ACC112 (cell line): ENCODE measurements around the gene ARHGEF39.

Experiments
- H2AFZ ChIP-seq: fragments of 200-600 bp; sonication (generic); one replicate; pipeline ENCODE4 v1.6.0; 2017; ENCODE audit warnings: antibody characterized with exemption, low read length; ENCODE audit not compliant: unreplicated experiment
- H3K27ac ChIP-seq: fragments of 200-600 bp; sonication (generic); 2 replicates; pipeline ENCODE4 v1.5.1; 2014; ENCODE audit warnings: low read depth, mild to moderate bottlenecking, antibody characterized with exemption, low read length, moderate library complexity
- H3K27me3 ChIP-seq: fragments of 200-600 bp; sonication (generic); 2 replicates; pipeline ENCODE4 v1.6.1; 2014; ENCODE audit warnings: mild to moderate bottlenecking, antibody characterized with exemption, low read length, moderate library complexity, mixed read lengths; ENCODE audit not compliant: insufficient read depth
- H3K36me3 ChIP-seq: fragments of 200-600 bp; sonication (generic); 2 replicates; pipeline ENCODE4 v1.6.1; 2016; ENCODE audit warnings: mild to moderate bottlenecking, antibody characterized with exemption, low read length, moderate library complexity, mixed read lengths; ENCODE audit not compliant: insufficient read depth
- H3K4me1 ChIP-seq: fragments of 200-600 bp; sonication (generic); one replicate; pipeline ENCODE4 v1.6.1; 2016; ENCODE audit warnings: low read length, mixed read lengths; ENCODE audit not compliant: insufficient read depth, unreplicated experiment, control insufficient read depth
- H3K4me3 ChIP-seq: fragments of 200-600 bp; sonication (generic); 2 replicates; pipeline ENCODE4 v1.5.1; 2014; ENCODE audit warnings: mild to moderate bottlenecking, low read depth, low read length
- H3K79me2 ChIP-seq: fragments of 200-600 bp; sonication (generic); one replicate; pipeline ENCODE4 v1.6.0; 2016; ENCODE audit warnings: low read length; ENCODE audit not compliant: control insufficient read depth, unreplicated experiment, insufficient read depth

The ARHGEF39 gene

DNA sequence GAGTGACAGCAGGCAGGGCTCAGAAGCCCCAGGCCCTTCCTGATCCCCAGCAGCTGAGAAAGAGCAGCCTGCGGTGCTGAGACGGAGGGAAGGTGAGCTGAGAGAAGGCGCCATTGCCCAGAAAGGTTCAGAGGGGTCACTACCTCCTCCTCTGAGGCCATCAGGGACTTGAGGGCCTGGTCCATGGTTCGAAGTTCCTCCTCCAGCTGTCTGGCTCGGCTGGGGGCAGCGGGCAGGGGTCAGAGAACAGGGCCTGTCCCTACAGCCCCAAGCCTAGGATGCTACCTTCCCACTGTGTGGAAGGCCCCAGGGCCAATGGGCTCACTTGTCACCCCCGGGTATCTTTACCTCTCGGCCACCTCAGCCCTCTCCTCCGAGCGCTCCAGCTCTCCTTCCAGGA is 19.9 kb upstream of the ARHGEF39 start:
- Histone ChIP-seq H3K27ac (no peak overlapping the region), H3K79me2 (peaks cover 51% of the 10 kb centered on the region)

DNA sequence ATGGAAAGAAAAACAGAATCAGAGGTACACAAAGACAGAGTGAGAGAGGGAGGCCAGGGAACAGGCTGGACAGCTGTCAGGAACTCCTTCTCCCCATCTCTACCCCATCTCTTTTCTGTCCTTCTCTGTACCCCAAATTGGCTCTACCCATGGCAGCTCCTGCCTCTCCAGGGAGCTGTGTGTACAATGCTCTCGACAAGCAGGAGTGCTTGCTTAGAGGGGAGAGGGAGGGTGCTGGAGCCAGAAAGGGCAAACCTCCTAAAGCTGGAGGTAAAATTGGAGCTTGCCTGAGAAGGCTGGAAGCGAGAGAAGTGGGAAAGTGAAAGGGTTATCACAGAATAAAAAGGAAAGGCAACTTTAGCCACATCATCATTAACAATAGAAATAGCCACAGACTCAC is 18.3 kb upstream of the ARHGEF39 start:
- Histone ChIP-seq H3K79me2 (peaks cover 35% of the 10 kb centered on the region), H3K27me3 (no peaks in the 10 kb centered on the region), H3K27ac (peak overlapping the region; percentile 21; the same call in 1 of the 2 replicates), H3K36me3 (peaks cover 39% of the 10 kb centered on the region; the same call in 1 of the 2 replicates), H3K4me1 (peaks cover 57% of the 10 kb centered on the region), H3K4me3 (no peak overlapping the region), H2AFZ (no peak overlapping the region)

More for the DNA sequence above, 19.9 kb upstream of the ARHGEF39 start:
- no peak overlapping the region for H2AFZ ChIP-seq
- H3K4me3 ChIP-seq, result no peak overlapping the region
- H3K27me3 ChIP-seq, result no peaks in the 10 kb centered on the region
- H3K36me3 ChIP-seq, result peaks cover 40% of the 10 kb centered on the region; the same call in 1 of the 2 replicates
- H3K4me1 ChIP-seq, result peaks cover 57% of the 10 kb centered on the region

DNA sequence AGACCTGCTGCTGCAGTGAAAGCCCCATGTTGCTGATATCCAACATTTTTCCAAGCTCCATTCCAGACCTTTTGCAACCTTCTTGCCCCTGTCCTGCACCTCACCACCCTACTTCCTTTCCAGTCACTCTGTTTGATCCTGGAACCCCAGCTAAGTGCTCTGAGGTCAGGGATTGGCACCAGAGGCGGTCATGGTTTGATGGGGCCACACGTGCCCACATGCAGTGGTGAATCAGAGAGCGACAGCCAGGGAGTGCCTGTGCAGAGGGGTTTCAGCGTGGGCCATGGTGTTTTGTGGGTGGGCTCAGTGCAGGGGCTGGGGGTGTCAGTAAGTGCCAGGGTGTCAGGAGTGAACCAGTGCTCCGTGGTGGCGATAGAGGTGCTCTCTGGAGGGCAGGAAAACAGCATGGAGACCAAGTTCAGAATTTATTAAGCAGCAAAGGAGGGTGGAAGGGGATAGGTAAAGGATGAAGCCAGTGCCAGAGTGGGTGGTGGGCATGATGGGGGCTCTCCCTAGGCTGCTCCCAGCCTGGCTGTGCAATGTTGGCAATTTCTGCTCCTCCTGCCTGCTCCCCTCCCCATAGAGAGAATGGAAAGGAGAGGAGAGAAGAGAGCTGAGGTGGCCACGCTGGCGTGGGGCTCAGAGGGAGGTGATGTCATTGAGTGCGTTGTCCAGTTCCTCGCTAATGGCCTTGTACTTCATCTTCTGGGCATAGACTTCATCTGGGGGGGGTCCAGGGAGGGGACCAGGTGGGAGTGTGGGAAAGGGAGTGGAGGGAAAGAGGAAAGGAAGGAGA is 17.7 kb upstream of the ARHGEF39 start:
- Histone ChIP-seq H3K4me3 (no peak overlapping the region), H3K27ac (no peak overlapping the region), H3K27me3 (no peaks in the 10 kb centered on the region), H3K4me1 (peaks cover 50% of the 10 kb centered on the region), H3K36me3 (peaks cover 33% of the 10 kb centered on the region; the same call in 1 of the 2 replicates), H2AFZ (no peak overlapping the region), H3K79me2 (peaks cover 29% of the 10 kb centered on the region)

DNA sequence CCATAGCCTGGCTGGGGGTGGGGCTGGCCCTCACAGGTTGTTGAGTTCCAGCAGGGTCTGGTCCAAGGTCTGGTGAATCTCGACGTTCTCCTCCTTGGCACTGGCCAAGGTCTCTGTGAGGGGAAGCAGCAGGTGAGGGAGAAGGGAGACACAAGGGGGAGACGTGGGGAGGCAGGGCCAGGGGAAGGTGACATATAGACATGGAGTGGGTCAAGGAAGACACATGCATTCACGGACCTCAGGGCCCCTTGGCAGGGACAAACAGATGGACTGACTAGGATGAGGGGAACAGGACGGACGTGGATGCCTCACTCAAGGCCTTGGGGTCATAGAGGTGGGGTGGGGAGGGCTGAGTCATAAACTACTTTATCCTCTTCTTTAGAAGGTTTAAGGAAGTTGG is 17.1 kb upstream of the ARHGEF39 start:
- Histone ChIP-seq H3K27me3 (no peaks in the 10 kb centered on the region), H3K36me3 (peaks cover 28% of the 10 kb centered on the region; the same call in 1 of the 2 replicates), H3K4me3 (no peak overlapping the region), H3K79me2 (peaks cover 22% of the 10 kb centered on the region), H3K27ac (peak overlapping the region; percentile 6), H2AFZ (no peak overlapping the region), H3K4me1 (peaks cover 44% of the 10 kb centered on the region)

DNA sequence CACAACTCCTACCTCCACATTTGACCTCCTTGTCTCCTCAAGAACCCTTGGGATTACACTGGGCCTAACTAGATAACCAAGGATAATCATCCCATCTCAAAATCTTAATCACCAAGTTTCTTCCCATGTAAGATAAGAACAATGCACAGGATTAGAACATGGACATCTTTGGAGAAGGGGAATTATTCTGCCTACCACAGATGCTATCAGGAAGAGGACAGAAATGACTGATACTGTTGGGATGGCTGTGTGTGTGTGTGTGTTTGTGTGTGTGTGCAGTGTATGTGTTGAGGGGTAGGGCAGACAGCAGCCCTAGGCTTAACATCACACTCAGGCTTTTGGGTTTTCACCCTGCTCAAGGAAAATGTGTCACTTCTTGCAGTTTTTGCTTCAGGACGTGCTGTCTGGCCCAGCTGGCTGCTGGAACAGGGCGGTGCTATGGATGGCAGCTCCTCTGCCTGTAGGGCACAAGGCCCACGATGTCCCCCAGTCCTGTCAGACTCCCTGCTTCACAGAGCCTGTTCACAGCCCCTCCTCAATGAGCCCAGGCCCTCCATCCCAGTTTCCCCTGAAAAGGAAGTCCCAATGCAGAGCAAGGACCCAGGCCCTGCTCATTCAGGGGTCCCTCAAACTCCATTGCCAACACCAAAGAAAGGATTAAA is 16.5 kb upstream of the ARHGEF39 start:
- no peaks in the 10 kb centered on the region for H3K27me3 ChIP-seq
- H3K27ac ChIP-seq, result peak overlapping the region; percentile 6
- H3K79me2 ChIP-seq, result peaks cover 16% of the 10 kb centered on the region
- H3K4me3 ChIP-seq, result no peak overlapping the region
- no peak overlapping the region for H2AFZ ChIP-seq
- H3K36me3 ChIP-seq, result peaks cover 23% of the 10 kb centered on the region; the same call in 1 of the 2 replicates
- H3K4me1 ChIP-seq, result peaks cover 38% of the 10 kb centered on the region

DNA sequence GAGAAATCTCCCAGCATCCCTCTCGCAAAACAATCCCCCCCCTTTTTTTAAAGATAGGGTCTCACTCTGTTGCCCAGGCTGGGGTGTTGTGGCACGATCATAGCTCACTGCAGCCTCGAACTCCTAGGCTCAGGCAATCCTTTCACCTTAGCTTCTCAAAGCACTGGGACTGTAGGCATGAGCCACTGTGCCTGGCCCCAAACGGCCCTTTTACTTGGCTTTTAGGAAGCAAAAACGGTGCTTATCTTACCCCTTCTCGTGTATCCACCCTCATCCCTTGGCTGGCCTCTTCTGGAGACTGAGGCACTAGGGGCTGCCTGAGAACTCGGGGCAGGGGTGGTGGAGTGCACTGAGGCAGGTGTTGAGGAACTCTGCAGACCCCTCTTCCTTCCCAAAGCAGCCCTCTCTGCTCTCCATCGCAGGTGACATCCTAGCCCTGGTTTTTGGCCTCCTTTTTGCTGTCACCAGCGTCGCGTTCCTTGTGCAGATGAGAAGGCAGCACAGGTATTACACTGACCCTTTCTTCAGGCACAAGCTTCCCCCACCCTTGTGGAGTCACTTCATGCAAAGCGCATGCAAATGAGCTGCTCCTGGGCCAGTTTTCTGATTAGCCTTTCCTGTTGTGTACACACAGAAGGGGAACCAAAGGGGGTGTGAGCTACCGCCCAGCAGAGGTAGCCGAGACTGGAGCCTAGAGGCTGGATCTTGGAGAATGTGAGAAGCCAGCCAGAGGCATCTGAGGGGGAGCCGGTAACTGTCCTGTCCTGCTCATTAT is 15.5 kb upstream of the ARHGEF39 start:
- H3K27ac ChIP-seq, result no peak overlapping the region
- no peak overlapping the region for H2AFZ ChIP-seq
- peaks cover 38% of the 10 kb centered on the region for H3K4me1 ChIP-seq
- no peaks in the 10 kb centered on the region for H3K27me3 ChIP-seq
- H3K36me3 ChIP-seq, result peaks cover 20% of the 10 kb centered on the region; the same call in 1 of the 2 replicates
- H3K4me3 ChIP-seq, result no peak overlapping the region
- H3K79me2 ChIP-seq, result peaks cover 7% of the 10 kb centered on the region

DNA sequence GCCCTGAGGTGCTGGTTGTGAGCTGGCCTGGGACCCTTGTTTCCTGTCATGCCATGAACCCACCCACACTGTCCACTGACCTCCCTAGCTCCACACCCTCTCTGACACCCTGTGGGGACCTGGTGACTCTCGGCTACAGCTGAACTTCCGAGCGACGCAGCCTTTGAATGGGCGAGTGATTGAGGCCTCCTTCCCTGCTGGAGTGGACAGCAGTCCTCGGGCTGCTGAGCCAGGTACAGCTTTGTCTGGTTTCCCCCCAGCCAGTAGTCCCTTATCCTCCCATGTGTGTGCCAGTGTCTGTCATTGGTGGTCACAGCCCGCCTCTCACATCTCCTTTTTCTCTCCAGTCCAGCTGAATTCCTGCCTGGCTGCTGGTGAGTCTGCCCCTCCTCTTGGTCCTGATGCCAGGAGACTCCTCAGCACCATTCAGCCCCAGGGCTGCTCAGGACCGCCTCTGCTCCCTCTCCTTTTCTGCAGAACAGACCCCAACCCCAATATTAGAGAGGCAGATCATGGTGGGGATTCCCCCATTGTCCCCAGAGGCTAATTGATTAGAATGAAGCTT is 14.9 kb upstream of the ARHGEF39 start:
- Histone ChIP-seq H3K27ac (no peak overlapping the region), H3K36me3 (peaks cover 14% of the 10 kb centered on the region; the same call in 1 of the 2 replicates), H3K27me3 (no peaks in the 10 kb centered on the region), H3K4me3 (no peak overlapping the region), H2AFZ (no peak overlapping the region), H3K4me1 (peaks cover 33% of the 10 kb centered on the region), H3K79me2 (peaks cover 3% of the 10 kb centered on the region)

DNA sequence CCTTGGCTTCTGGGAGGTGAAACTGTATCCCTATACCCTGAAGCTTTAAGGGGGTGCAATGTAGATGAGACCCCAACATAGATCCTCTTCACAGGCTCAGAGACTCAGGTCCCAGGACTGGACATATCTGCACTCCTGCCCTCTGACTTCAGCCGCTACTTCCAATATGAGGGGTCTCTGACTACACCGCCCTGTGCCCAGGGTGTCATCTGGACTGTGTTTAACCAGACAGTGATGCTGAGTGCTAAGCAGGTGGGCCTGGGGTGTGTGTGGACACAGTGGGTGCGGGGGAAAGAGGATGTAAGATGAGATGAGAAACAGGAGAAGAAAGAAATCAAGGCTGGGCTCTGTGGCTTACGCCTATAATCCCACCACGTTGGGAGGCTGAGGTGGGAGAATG is 14.1 kb upstream of the ARHGEF39 start:
- no peaks in the 10 kb centered on the region for H3K79me2 ChIP-seq
- no peak overlapping the region for H3K4me3 ChIP-seq
- peaks cover 6% of the 10 kb centered on the region; the same call in 1 of the 2 replicates for H3K36me3 ChIP-seq
- H3K27me3 ChIP-seq, result no peaks in the 10 kb centered on the region
- H2AFZ ChIP-seq, result no peak overlapping the region
- peaks cover 33% of the 10 kb centered on the region for H3K4me1 ChIP-seq
- H3K27ac ChIP-seq, result no peak overlapping the region

DNA sequence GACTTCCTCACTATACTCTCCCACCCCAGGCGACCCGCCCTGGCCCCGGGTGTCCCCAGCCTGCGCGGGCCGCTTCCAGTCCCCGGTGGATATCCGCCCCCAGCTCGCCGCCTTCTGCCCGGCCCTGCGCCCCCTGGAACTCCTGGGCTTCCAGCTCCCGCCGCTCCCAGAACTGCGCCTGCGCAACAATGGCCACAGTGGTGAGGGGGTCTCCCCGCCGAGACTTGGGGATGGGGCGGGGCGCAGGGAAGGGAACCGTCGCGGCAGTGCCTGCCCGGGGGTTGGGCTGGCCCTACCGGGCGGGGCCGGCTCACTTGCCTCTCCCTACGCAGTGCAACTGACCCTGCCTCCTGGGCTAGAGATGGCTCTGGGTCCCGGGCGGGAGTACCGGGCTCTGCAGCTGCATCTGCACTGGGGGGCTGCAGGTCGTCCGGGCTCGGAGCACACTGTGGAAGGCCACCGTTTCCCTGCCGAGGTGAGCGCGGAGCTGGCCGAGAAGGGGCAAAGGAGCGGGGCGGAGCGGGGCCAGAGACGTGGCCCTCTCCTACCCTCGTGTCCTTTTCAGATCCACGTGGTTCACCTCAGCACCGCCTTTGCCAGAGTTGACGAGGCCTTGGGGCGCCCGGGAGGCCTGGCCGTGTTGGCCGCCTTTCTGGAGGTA is 10.9 kb upstream of the ARHGEF39 start:
- Histone ChIP-seq H3K27ac (no peak overlapping the region), H3K27me3 (no peaks in the 10 kb centered on the region), H3K79me2 (no peaks in the 10 kb centered on the region), H3K4me3 (peak overlapping the region; percentile 73), H3K4me1 (peaks cover 13% of the 10 kb centered on the region), H3K36me3 (no peaks in the 10 kb centered on the region), H2AFZ (peak overlapping the region; percentile 93)

DNA sequence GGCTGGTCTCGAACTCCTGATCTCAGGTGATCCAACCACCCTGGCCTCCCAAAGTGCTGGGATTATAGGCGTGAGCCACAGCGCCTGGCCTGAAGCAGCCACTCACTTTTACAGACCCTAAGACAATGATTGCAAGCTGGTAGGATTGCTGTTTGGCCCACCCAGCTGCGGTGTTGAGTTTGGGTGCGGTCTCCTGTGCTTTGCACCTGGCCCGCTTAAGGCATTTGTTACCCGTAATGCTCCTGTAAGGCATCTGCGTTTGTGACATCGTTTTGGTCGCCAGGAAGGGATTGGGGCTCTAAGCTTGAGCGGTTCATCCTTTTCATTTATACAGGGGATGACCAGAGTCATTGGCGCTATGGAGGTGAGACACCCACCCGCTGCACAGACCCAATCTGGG is 10.2 kb upstream of the ARHGEF39 start:
- peak overlapping the region; percentile 73 for H3K4me3 ChIP-seq
- H2AFZ ChIP-seq, result no peak overlapping the region
- peaks cover 13% of the 10 kb centered on the region for H3K4me1 ChIP-seq
- H3K79me2 ChIP-seq, result no peaks in the 10 kb centered on the region
- H3K27ac ChIP-seq, result no peak overlapping the region
- H3K27me3 ChIP-seq, result no peaks in the 10 kb centered on the region
- no peaks in the 10 kb centered on the region for H3K36me3 ChIP-seq
